Stimulated activated CD4-positive, alpha-beta T cell treated with anti-CD3 and anti-CD28 coated beads, Interleukin-2, amount 100 ng/mL, for 24 hours (primary cell): ENCODE results near the gene SEMA3G.

Source experiments
- DNase-seq, 2 donors: peaks; one replicate each; pipeline ENCODE4 v3.0.0-alpha.2; 2020

The SEMA3G gene

GRCh38 chr3:52479037-52479876, 34.4 kb upstream of the SEMA3G start:
- DNase-seq, result no peak

- DNase-seq, result no peak
Observed at GRCh38 chr3:52477796-52478095, 32.8 kb upstream of the SEMA3G start.

- no peak for DNase-seq
Observed at GRCh38 chr3:52477076-52477795, 32.3 kb upstream of the SEMA3G start.

GRCh38 chr3:52473026-52473425, 28.1 kb upstream of the SEMA3G start:
- no peak for DNase-seq

- DNase-seq, result no peak
Observed at GRCh38 chr3:52472239-52473000, 27.5 kb upstream of the SEMA3G start.

- DNase-seq, result peak; percentile 36 to 56
Observed at GRCh38 chr3:52471371-52472238, 26.7 kb upstream of the SEMA3G start.

- DNase-seq, result no peak
Observed at GRCh38 chr3:52470920-52471319, 26.0 kb upstream of the SEMA3G start.

GRCh38 chr3:52469001-52469400, 24.1 kb upstream of the SEMA3G start:
- DNase-seq, result no peak

- no peak for DNase-seq
Observed at GRCh38 chr3:52468336-52468735, 23.4 kb upstream of the SEMA3G start.

GRCh38 chr3:52463416-52463815, 18.5 kb upstream of the SEMA3G start:
- DNase-seq, result no peak

GRCh38 chr3:52461874-52462273, 17.0 kb upstream of the SEMA3G start:
- DNase-seq, result no peak

- DNase-seq, result no peak
Observed at GRCh38 chr3:52458770-52459545, 14.1 kb upstream of the SEMA3G start.

- no peak for DNase-seq
Observed at GRCh38 chr3:52458031-52458760, 13.3 kb upstream of the SEMA3G start.

GRCh38 chr3:52456800-52457183, 11.9 kb upstream of the SEMA3G start:
- no peak for DNase-seq

GRCh38 chr3:52456169-52456799, 11.4 kb upstream of the SEMA3G start:
- no peak for DNase-seq

- DNase-seq, result peak; percentile 98
Observed at GRCh38 chr3:52455283-52456168, 10.6 kb upstream of the SEMA3G start, which contains the start of gene NISCH. TSS of gene NISCH (plus strand) at chr3:52455604. CDS start at chr3:52455642, 38 bp downstream.

GRCh38 chr3:52454938-52455282, 10.0 kb upstream of the SEMA3G start:
- DNase-seq, result no peak

GRCh38 chr3:52454250-52454937, 9.5 kb upstream of the SEMA3G start:
- DNase-seq, result no peak
